H1 (cell line): ENCODE results near the gene TMEM44. TPM values are rescaled to one million over a fixed set of nuclear protein-coding genes. Genes with fewer than 3 reads are reported as not detected.

Source experiments
- E2F6 ChIP-seq: IDR thresholded peaks from 2 replicates; pipeline ENCODE4 v1.6.1; 2012; ENCODE audit warnings: inconsistent platforms
- HDAC6 ChIP-seq: IDR thresholded peaks from one replicate; pipeline ENCODE4 v1.7.1; 2012; ENCODE audit warnings: low read depth, mild to moderate bottlenecking, inconsistent platforms, low read length, moderate library complexity
- JUND ChIP-seq: IDR thresholded peaks from 2 replicates; pipeline ENCODE4 v1.6.1; 2011; ENCODE audit warnings: mild to moderate bottlenecking, improper control_type of control experiment, low read length
- NRF1 ChIP-seq: IDR thresholded peaks from 2 replicates; pipeline ENCODE4 v1.6.1; 2011; ENCODE audit warnings: mild to moderate bottlenecking, low read depth, low read length, improper control_type of control experiment
- TCF12 ChIP-seq: IDR thresholded peaks from 2 replicates; pipeline ENCODE4 v1.6.1; 2011; ENCODE audit warnings: low read depth, mild to moderate bottlenecking, low read length
- polyA plus RNA-seq, 7 experiments: library from polyadenylated mRNA; depleted of rRNA in 3 of 7; stranded (reverse) in 5 of 7; unstranded in 2 of 7; fragments of >200 nt in 5 of 7; fragments of 200-250 nt in 2 of 7; gene quantifications; 1 replicate in 5 of 7; 2 replicates in 1 of 7; 4 replicates in 1 of 7; pipeline versions ENCODE4 v1.2.1 to v1.2.3, GENCODE V29; 2011 to 2013; ENCODE audit warnings: missing spikeins in 2 of 7, mixed read lengths in 2 of 7
- total RNA-seq: library from RNA; stranded (reverse); fragmentation: NEBNext Ultra II Directional; extraction: Animal tissue kit (Norgen Biotek cat#: 25700); gene quantifications from 2 replicates; pipeline ENCODE4 v1.2.1, GENCODE V29; 2021

The TMEM44 gene
- total and polyA plus RNA-seq, 2 of the 8 experiments (the other 6 are each of a cell fraction or from before 2014, with no cell fraction given), result 14.0 to 16.7 TPM

DNA sequence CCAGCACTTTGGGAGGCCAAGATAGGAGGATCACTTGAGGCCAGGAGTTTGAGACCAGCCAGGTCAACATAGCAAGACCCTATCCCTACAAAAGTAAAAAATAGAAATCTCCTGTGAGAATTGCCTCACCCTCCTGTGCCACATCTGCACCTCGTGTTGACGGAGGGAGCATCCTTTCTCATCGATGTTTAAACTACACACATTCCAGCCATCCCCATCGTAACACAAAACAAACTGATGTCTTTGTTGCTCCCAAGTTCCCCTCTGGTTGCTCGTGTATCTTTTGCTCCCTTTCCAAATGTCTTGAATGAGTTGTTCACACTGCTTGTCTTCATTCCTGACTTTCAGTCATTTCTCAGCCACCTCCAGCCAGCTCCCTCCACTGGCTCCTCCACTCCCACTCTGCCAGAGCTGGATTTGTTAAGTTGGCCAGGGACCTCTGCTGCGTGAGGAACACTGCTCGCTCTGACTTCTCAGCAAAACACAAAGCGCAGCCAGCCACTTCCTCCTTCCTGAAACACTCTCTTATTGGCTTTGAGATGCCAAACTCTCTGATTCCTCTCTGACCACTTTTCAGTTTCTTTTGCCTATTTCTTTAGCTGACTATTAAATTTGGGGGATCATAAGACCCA is 92.8 kb downstream of the TMEM44 start (continued):
- TF ChIP-seq E2F6, result no peak
- no peak for TF ChIP-seq TCF12
- no peak for TF ChIP-seq NRF1
- no peak for TF ChIP-seq HDAC6
- no peak for TF ChIP-seq JUND
